ENCODE results near the gene PPM1D. TPM values are rescaled to one million over a fixed set of nuclear protein-coding genes. Genes with fewer than 3 reads are reported as not detected.

PPM1D gene
- total RNA-seq, 1 experiment from 2014 or later = 19.0 TPM

DNA sequence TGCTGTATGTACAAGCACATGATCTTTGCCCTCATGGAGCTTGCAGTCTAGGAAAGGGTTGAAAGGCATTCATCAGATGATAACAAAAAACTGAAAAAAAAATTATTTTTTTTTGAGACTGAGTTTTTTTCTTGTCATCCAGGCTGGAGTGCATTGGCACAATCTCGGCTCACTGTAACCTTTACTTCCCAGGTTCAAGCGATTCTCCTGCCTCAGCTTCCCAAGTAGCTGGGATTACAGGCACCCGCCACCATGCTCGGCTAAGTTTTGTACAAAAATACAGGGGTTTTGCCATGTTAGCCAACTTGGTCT is 39.0 kb downstream of the PPM1D start:
- no peaks in the 10 kb centered on the region for H3K27me3 ChIP-seq (ENCODE audit: insufficient read depth, low read length)
- no peak overlapping the region for H3K4ac ChIP-seq (ENCODE audit: low read depth, low read length)
- no peak overlapping the region for H4K5ac ChIP-seq (ENCODE audit: insufficient read length, low read depth, low read length)
- no peak overlapping the region for H2BK15ac ChIP-seq (ENCODE audit: low read depth, low read length)
- Mint-ChIP-seq H3K9me3 (no peaks in the 10 kb centered on the region), H3K27ac (no peak overlapping the region), H3K4me1 (peaks cover 6 to 7% of the 10 kb centered on the region in 2 experiments; a peak in 3 of 4 replicates), H3K4me3 (no peak overlapping the region), H3K27me3 (ENCODE audit: low read depth) (no peaks in the 10 kb centered on the region), H3K36me3 (ENCODE audit: insufficient read depth in 1 of 3, low read depth in 3 of 3) (peaks cover 2 to 34% (median 17%) of the 10 kb centered on the region in 3 experiments)
- H4K20me1 ChIP-seq (ENCODE audit: control insufficient read depth, insufficient read depth, insufficient read length) = no peaks in the 10 kb centered on the region
- WGBS (ENCODE audit: extremely low coverage, insufficient read length, low lambda C conversion rate) = no CpG with 5 or more reads among the region's 4 CpGs
- no peaks in the 10 kb centered on the region for H3K79me2 ChIP-seq (ENCODE audit: insufficient read depth, low read length)
- H3K9ac ChIP-seq (ENCODE audit: extremely low read depth, insufficient read length, low read length) = no peak overlapping the region
- H3K18ac ChIP-seq (ENCODE audit: insufficient read length, low read depth, low read length) = no peak overlapping the region
- H3T11ph ChIP-seq (ENCODE audit: low read length) = no peak overlapping the region
- H3K14ac ChIP-seq (ENCODE audit: insufficient read depth, low read length) = no peak overlapping the region
- no peak overlapping the region for H2BK12ac ChIP-seq (ENCODE audit: insufficient read length, low read depth, low read length)
- H2BK5ac ChIP-seq (ENCODE audit: insufficient read length, low read length) = no peak overlapping the region
- H4K8ac ChIP-seq (replicated peaks; ENCODE audit: insufficient read length, low read depth, low read length) = no peak overlapping the region
- H2BK120ac ChIP-seq (ENCODE audit: low read depth, low read length, poor library complexity, severe bottlenecking) = no peak overlapping the region
- H2AK5ac ChIP-seq (ENCODE audit: insufficient read length, low read length) = no peak overlapping the region
- H3K23ac ChIP-seq (ENCODE audit: insufficient read length, low read depth, low read length) = no peak overlapping the region
- H3K23me2 ChIP-seq (ENCODE audit: insufficient read length, low read depth, low read length, poor library complexity, severe bottlenecking) = no peaks in the 10 kb centered on the region
- H3K27ac ChIP-seq (ENCODE audit: insufficient read length, low read depth, low read length) = no peak overlapping the region
- no peak overlapping the region for H3K56ac ChIP-seq (ENCODE audit: insufficient read length, low read depth, low read length)
- no peaks in the 10 kb centered on the region for H3K9me3 ChIP-seq (ENCODE audit: control insufficient read depth, low read depth, low read length)
- TF ChIP-seq CTCF (conservative IDR thresholded peaks at IDR 0.05) = no peak
- no peak overlapping the region for H2AFZ ChIP-seq (ENCODE audit: low read length)
- H3K79me1 ChIP-seq (ENCODE audit: insufficient read depth, low read depth, low read length, poor library complexity, severe bottlenecking) = no peaks in the 10 kb centered on the region
- no peaks in the 10 kb centered on the region for H3K4me1 ChIP-seq (ENCODE audit: insufficient read depth, low read length)
- H2BK20ac ChIP-seq (ENCODE audit: low read depth, low read length, poor library complexity, severe bottlenecking) = no peak overlapping the region
- no peak overlapping the region for H3K4me2 ChIP-seq (ENCODE audit: insufficient read depth, insufficient read length, low read length)
- no peak for DNase-seq
- H4K91ac ChIP-seq (ENCODE audit: insufficient read length, low read depth, low read length) = no peak overlapping the region
